HG02885 (cell line): ENCODE measurements around the gene TRAF1.

Source experiments
- ATAC-seq: cut with Tn5 transposase; IDR thresholded peaks from one replicate; pipeline ENCODE4 v1.9.1; 2021; ENCODE audit warnings: mild to moderate bottlenecking; ENCODE audit not compliant: unreplicated experiment, poor library complexity

TRAF1 gene

DNA sequence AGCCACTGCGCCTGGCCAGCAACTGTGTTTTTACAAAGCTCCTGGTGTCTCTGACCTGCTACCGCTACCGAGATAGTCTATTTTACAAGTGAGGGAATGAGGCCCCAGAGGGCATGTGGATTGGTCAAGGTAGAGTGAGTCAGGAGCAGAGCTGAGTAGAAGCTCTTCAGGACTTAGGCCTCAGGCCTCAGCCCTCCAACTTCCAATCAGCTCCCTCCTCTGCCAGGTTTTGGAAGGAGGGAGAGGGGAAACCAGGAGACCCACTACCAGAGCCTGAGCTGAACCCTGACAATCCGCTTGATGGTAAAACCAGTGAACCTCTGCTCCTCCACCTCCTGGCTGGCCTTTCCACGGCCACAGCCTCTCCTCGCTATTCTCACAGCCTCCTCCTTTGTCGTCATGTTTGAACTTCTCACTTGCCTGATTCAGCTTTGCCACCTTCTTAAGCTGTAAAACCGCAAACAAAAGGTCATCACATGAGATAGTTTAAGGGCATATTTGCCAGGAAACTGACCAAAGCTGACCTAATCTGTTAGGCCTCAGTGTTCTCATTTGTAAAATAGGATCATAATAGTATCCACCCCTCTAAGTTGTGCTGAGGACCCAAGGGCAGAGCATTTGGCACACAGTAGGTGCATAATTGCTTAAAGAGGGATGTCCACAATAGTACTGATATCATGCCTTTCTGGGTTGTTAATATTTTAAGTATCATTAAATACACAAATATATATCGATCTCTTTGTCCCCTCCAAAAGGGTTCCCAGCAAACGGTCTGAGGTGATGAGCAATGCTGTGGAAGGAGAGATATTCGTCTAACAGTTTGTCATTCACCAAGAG is 1.7 kb downstream of the TRAF1 start:
- ATAC-seq = no peak

DNA sequence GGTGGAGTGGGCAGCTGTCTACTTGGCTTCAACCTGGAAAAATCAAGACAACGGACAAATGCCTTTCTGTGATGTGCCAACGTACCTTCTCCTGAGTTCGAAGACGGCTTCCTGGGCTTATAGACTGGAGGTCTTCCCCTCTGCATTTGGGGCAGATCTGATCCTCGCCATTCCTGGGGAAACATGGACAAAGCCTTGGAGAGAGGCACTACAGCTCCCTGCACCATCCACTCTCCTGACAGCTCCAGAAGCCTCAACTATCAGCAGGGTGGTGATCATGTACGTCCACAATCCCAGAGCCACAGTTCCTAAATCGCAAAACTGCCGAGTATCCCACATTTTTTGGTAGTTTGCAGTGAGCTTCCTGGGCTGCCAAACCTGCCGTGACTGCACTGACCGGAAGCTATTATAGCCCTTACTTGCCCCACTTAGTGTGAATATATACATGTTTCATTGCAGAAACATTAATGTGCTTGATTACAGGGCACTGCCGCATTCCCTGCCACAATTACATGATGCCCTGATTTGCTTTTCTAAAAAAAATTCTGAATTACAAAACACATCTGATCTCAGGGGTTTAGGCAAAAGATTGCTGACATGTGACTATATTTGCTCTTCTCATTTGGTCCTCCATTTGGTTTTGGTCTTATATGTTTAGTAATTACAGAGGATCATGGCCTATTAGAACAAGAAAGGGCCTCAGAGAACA is 2.8 kb downstream of the TRAF1 start:
- no peak for ATAC-seq

DNA sequence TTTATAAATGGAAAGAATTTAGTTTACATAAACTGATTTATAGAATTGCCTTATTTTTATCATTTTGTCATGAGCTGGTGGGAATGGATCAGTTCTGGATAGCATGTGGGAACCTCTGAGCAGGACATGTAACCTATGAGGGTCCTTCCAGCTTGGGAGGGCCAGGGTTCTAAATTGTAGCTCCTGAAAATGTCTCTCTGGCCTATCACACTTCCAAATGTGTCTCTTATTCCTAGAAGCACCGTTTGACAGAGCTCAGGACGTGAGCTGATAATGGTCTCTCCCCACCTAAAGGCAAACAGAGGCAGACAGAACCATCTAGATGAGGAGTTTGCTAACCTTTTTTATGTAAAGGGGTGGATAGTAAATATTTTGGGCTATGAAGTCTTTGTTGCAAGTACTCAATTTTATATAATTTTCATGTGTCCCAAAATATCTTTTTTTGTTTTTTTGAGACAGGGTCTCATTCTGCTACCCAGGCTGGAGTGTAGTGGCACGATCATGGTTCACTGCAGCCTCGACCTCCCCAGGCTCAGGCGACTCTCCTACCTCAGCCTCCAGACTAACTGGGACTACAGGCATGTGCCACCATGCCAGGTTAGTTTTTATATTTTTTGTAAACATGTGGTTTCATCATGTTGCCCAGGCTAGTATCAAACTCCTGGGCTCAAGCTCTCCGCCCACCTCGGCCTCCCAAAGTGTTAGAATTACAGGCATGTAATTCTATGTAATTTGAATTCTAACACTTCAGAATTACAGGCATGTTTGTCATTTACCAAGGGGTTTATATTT is 4.0 kb downstream of the TRAF1 start:
- no peak for ATAC-seq

DNA sequence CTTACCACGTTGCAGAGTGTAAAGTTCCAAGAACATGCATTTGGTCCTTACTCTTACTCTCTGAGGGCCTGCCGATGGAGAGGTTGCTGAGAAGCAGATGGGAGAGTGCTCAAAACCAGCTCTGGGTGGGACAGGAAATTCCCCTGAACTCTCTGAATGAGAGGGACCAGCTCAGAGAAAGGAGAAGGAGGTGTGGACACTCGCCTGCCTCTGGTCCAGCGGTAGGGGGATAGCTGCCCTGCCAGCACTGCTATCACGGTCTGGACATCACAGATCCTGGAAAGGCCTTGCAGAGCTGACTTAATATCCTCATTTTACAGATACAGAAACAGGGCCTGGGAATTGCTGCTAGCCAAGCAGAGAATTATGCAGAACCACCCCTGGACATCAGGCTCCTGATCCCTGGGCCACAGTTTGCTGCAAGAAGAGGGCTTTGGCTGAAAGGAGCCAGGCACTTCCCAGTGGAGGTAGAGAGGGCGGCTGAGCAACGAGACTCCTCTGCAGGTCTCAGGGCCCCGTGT is 4.9 kb downstream of the TRAF1 start:
- ATAC-seq = no peak

DNA sequence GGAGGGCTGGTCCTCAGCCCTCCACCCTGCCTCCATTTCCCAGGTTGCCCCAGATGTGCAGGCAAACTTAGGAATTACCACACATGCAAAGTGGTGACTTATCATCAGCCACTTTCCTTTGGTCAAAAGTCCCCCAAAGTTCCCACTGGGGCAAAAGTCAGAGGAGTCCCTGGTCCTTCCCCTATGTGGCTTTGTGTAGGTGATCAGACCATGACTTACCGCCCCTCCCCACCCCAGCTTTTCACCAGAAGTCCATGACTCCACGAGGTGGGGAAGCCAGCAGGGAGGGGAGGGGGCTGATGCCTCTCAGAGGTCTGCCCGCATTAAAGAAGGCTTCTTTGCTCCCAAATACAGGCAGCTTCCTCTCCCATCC is 5.8 kb downstream of the TRAF1 start:
- no peak for ATAC-seq

DNA sequence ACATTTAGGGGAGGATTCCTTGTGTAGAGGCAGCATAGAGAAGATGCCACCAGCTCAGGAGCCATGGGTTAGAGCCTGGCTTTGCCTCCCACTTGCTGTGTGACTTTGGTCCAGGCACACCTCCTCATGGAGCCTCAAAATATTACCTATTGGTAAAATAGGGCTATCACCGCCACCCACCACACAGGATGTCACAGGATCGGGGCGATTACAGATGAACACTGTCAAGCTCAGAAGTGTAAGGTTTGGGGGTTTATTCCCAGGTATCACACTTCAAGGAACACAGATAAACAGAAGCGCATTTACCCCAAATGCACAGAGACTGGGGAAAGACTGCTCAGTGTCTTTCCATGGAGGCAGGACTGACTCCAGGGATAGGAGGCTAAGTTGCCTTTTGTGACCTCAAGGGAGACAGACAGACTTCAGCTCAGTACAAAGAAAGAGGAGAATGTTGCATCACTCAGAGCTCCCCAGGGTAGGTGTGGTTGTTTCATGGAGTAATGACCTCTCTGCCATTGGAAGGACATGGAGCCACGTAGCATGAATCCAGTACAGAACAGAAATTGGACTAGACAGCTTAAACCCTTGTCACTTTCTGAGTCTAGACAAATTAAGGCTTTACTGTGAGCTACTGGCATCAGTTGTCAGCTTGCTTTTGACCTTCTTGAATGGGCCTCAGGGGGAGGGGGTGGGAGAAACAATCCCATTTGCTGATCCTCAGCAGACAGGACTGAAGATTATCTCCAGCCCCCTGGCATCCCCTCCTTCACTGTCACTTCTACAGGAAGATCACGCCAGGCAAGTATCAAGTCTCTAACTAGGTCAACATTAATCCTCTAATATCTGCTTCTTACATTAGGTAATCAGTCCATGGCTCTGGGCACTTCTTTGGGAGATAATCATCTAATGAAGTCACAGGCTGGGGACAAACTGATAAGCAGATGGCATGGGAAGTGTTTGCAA is 6.5 kb downstream of the TRAF1 start:
- no peak for ATAC-seq

DNA sequence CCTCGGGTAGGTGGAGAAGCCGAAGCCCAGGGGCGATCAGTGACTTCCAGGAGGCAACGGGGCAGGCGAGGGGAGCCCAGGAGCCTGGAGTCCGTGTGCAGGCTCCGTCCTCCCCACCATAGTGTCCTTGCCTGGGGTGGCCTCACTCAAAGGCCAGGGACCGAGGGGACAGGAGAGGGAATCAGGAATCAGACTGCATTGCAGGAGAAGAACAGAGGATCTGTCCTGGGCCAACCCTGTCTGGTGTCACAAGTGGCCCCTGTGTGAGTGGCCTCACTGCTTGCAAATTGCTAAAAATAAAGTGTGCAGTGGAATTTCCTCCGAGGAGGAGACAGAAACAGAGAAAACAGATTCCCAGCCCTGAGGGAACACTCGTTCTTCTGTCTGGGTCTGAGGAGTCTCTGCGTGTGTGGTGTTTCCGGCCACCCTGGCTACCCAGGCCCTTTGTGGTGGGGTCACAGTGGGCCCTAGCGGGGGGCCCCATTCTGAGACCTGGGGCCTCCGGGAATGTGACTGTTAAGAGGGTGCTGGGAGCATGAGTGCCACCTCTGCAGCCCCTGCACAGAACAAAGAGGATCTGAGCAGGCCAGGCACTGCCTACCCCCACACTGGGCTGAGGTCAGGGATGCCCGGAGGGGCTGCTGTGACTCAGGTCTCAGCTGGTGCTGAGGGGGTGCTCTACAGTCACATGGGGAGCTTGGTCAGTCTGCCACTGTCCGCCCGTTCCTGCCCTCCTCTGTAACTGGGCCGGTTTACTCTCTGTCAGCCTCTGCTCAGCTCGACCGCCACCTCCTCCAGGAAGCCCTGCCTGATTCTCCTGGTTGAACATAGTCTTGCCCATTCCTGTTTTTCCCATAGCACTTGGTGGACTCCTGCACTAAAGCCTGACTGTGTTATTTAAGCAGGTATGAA is 7.4 kb downstream of the TRAF1 start:
- no peak for ATAC-seq

DNA sequence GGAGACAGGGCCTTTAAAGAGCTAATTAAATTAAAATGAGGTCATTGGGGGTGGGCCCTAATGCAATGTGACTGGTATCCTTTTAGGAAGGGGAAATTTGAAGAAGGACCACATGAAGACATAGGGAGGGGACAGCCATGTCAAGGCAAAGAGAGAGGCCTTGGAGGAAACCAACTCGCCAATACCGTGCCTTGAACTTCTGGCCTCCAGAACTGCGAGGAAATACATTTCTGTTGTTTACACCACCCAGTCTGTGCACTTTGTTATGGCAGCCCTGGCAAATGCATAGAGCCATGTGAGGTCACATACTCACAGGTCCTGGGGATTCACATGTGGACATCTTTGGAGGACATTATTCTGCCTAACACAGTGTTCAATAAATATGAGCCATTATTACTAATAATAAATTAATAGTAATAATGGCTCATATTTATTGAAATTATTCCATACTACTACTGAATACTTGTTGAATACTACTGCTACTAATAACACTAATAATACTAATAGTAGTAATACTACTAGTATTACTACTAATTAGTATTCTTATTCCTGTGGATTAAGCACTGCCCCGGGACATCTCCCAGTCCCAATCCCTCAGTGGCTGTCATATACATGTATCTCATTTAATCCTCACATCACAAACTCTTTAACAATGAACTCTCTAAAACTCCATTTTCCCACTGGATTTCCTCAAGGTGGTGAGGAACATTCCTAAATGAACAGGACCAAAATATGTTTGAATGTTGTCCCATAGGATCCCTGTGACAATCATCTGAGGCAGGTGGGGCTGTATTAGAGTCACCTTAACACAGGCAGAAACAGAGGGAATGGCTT is 8.4 kb downstream of the TRAF1 start:
- ATAC-seq = no peak

DNA sequence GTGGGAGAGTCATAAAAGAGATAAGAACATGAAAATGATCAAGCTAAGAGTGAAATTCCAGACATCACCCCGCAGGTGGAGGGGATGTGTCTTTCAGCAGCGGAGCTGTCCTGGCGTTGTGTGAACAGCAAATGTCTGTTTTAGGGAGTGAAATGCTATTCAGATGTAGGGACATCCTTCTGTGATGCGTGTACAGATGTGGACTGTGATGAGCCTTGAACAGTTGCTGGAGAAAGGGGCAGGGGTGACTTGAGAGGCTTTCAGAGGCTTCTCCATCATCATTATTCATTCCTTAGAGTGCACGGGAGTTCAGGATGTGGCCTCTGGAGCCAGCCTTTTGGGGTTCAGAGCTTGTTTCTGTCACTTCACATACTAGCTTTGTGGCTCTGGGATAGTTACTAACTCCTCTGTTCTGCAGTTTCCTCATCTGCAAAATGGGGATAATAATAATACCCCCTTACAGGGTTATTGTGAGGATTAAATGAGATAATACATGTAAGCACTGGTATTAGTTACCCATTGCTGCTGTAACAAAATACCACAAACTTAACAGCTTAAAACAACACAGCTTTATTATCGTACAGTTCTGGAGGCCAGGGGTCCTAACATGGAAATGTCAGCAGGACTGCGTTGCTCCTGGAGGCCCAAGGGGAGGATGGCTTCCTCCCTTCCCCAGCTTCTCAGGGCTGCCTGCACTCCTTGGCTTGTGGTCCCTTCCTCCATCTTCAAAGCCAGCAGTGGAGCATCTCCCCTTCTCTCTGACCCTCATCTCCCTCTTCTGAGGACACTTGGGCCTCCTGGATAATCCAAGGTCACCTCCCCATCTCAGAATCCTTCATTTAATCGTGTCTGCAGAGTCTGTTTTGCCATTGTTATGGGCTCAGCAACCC is 9.4 kb downstream of the TRAF1 start:
- no peak for ATAC-seq

DNA sequence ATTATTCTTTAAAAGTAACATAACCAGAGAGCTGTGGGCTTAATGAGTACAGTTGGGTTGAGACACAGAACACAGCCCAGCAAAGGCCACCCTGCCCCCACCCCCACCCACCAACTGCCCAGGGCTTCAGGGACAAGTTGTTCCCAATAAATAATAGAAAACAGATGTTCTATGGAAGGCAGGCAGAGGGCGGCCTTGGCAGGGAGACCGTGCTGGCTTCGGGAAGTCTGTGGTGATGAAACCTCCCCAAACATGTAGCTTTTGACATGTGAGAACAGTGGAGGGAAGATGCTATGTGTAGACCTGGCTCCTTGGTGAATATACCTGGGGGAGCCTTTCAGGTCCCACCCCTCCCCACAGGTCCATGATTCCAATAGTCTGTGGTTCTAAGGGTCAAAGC is 10.0 kb downstream of the TRAF1 start:
- ATAC-seq = no peak

DNA sequence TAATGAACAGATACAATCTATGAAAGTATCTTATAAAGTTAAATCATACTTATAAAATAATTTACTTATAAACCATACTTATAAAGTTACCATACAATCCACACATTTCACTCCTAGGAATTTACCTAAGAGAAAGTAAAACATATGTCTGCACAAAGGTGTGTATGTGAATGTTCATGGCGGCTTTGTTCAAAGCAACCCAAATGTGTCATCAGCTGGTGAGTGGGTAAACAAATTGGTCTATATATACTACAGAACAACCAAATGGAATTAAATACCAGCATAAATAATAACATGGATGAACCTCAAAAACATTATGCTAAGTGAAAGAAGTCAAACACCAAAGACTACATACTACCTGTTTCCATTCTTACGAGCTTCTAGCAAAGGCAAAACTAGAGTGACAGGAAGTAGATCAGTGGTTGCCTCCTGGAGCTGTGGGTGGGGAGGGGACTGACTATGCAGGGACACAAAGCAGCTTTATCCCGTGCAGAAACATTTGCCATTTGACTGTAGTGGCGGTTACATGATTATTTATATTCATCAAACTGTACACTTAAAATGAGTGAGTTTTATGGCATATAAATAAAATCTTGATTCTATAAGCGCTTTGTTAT is 10.6 kb downstream of the TRAF1 start:
- ATAC-seq = no peak

DNA sequence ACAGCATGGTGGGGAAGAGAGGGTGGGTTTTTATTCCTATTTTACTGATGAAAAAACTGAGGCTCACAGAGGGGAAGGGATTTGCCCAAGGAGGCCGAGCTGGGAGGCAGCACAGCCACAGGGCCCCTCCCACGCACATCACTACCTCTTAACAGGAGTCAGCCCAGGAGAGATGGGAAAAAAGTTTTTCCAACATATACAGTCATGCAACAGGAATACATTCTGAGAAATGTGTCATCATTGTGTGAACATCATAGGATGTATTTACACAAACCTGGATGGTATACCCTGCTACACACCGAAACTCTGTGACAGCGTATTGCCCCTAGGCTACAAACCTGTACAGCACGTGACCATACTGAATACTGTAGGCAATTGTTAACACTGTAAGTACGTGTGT is 11.6 kb downstream of the TRAF1 start:
- ATAC-seq = no peak

DNA sequence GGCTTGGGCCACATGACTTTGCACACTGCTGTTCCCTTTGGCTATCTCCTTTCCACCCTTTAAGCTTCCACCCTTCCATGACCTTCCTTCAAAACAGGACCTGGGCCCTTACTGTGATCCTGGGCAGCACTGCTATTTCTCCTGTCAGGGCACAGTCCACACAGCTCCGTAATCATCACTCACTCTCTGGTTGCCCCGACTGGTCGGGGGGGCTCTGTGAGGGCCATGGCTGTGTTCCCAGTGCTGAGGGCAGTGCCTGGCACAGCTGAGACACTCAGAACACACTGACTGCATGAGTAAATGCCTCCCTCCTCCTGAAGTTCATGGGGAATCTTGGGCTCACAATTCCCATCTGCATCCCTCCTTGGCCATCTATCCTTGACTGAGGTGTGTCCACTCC is 12.2 kb downstream of the TRAF1 start:
- no peak for ATAC-seq

DNA sequence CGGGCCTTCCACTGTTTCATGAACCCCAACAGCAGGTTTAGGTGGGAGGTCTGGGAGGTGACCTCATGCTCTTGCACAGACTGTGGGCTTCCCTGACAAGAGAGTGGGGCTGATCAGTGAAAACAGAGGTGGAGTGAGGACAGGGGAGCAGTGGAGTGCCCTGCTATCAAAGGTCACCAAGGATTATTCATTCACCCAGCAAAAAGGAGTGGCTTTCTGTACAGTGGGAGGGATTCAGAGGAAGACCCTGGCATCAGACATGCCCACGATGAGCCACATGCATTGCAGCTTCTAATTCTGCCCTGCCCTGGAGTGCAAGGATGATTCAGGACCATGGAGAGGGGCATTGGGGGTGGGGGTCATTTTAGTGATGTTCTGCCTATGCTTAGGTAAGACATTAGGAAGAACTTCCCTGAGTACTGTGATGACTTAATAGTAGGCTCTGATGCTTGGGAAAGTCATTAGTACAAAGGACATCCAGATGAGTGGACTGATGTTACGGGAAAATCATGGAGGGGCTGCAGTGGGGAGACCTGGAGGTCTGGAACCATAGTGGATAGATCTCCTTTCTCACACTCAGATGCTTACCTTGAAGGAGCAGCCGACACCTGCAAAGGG is 12.8 kb downstream of the TRAF1 start:
- ATAC-seq = no peak

DNA sequence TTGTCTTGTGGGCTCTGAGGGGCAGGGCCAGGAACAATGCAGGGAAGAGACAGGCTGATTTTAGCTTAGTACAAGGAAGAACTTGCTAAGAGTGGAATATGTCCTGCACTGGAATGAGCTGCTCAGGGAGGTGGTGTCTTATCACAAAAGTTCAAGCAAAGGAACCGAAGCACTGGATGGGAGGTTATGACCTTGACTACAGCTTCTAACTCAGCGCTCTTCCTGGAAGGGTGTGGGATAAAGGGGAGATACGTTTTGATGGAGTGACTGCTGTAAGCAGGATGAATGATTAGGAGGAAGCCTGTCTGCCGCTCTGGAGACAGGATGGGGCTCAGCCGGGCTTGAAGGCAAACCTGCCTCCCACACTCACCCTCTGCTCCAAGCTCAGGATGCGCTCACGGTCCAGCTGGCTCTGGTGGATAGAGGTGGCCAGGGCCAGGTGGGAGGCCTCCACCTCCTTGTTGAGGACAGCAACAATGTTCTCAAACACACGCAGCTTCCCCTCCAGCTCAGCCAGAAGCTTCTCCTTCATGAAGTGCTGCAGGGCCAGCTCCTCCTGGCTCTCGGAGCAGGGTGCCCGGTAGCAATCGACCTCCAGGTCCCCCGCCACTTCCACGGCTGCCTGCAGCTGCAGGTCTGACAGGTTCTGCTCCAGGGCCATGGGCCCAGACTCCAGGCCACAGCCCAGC is 13.5 kb downstream of the TRAF1 start:
- ATAC-seq = no peak
